ENCODE results near the gene WDR37.
"Not testable (repeated sequence)": the region's sequence is repeated elsewhere in the genome, so short reads cannot be mapped to it uniquely, and the experiment has no call there.

The WDR37 gene

DNA sequence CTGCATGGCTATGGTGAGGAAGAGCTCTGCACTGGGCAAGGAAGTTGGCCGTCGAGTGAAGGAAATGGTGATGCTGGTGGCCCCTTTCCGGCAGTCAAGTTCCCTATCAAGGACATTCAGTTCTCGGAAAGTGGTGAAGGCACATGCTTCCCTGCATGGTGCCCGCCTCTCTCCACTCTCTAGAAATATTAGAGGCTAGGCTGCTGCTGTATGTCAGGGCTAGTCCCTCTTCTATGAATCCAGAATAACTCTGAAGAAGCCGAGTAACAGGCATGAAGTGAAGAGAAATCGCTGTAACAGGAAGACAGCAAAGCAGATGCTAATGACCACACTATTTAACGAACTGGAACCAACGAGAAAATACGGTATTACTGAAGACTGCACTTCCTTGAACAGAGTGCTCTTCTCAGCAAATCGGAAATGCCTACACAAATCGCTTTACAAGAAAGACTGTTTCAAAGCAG is 12.6 kb upstream of the WDR37 start:
- peak; percentile 75 for DNase-seq

DNA sequence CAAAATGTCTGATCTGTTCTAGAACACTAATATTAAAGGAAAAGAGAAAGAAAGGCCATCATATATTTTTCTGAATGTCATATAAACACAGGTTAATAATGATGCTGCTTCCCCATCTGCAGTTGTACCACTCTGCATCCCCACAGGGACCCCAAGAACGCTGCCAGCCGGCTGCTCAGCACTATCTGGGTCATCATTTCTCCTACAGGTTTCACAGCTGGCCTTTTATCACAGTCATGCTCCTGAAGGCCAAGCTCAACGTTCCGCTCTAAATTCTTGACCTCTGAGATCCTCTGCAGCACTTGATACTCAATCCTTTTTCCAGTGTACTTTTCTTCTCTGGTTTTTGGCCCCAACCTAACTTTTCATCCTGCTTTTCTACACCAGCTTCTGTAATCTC is 12.0 kb upstream of the WDR37 start:
- DNase-seq: no peak

- DNase-seq: no peak
Measured at GRCh38 chr10:1044964-1045363, 11.2 kb upstream of the WDR37 start.

- no peak for DNase-seq
Measured at GRCh38 chr10:1045415-1045814, 10.8 kb upstream of the WDR37 start.

DNA sequence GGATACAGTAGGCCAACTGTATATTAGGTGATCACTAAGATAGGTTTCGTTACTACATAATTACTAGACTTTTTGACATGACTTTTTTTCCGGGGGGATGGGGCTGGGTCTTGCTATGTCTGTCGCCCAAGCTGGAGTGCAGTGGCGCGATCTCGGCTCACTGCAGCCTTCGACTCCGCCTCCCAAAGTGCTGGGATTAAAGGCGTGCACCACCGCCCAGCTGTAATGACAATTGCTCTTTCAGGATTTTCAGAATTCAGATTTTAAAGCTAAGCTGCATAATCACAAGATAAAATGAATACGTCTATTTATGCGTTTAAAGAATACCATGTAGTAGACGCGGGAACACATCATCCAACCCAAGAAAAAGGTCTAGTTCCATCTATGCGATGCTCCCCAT is 8.2 kb upstream of the WDR37 start:
- DNase-seq: peak; percentile 71

GRCh38 chr10:1048349-1048731 is 7.8 kb upstream of the WDR37 start:
- DNase-seq: no peak

DNA sequence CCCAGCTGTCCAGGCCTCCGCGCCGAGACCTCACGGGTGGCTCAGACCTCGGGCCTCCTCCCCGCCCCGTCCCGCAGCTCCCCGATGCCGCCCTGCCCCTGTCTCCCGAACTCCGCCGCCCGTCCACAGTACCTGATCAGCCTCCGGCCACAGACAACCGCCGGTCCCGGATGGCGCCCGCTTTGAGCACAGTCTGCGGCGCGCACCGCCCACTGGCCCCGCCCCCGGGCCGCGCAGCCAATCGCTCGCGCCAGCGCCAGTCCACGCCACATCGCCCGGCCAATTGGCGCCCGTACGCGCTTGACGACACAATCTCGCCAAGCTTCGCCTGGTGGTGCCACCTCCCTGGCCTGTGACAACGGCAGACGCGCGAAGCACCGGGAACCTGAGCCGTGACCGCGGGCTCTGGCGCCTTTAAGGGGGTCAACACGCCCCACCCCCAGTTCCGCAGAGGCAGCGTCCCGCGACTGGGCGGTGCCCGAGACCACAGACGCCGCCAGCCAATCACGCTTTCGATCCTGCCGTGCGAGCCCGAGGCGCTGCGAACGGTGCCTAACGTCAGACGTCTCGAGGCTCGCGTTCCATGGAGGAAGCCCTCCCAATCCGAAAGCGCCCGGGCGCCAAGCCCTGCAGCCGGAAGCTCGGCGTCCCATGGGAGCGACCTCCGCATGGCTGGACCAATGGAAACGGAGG is 7.3 kb upstream of the WDR37 start, which contains the start of gene IDI1:
IDI1 (minus strand) TSS at position 388 of the 693 bp plus-strand sequence; CDS start at position 272, 116 bp downstream.
- DNase-seq: peak; percentile 99

DNA sequence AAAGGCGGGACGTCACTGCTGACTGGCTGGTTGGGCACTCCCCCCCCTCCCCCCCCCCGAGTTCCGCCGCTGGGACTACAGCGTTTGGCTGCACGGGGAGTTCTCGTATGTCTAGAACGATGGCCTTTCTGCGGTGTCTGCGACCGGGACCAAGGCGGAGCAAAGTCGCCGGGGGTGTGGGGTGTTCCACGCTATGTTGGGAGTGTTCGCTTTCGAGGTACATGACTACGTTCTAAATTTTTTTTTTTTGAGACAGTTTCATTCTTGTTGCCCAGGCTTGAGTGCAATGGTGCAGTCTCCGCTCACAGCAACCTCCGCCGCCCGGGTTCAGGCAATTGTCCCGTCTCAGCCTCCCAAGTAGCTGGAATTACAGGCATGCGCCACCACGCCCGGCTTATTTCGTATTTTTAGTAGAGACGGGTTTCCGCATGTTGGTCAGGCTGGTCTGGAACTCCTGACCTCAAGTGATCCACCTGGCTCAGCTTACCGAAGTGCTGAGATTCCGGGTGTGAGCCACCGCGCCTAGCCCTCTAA is 6.7 kb upstream of the WDR37 start:
- no peak for DNase-seq

DNA sequence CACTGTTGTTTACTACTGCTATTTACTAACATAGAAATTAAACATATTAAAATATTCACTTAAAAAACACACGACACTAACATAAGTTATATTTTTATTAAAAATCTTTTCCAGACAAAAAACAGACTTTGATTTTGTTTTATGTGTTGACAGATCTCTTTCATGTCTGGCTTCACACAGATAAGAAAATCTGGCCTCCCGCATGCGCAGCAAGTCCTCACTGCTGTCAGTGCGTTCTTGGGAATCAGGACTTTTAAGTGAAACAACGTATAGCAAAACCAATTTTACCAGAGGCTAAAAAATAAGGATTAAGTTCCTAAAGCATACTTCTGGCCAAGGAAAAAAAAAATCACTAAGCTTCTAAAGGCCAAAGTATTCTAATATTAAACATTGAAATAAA is 6.0 kb upstream of the WDR37 start:
- DNase-seq: peak; percentile 78

- DNase-seq: no peak
Measured at GRCh38 chr10:1050554-1050953, 5.6 kb upstream of the WDR37 start.

- no peak for DNase-seq
Measured at GRCh38 chr10:1054684-1055083, 1.5 kb upstream of the WDR37 start.

DNA sequence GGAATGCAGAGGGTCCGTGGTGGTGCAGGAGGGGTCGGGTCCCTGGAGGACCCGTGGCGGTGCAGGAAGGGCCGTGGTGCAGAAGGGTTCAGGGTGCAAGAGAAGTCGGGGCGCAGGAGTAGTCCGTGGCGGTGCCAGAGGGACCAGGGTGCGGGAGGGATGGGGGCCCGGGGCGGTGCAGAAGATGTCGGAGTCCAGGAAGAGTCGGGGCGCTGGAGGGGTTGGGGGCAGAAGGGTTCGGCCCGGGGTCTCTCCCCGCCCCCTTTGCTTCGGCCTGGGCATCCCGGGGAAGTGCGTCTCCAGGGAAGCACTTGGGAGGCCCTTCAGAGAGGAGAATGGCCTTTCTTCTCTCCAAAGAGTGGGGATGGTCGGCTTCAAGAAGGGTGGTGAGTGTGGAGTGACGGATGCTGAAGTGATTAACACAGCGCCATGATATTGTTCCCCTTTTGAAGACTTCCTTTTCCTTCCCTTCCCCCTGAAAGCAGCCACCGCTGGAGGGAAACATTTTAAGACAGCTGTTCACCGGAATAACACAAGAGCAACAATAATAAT is 997 bp downstream of the WDR37 start:
- DNase-seq: peak; percentile 82

DNA sequence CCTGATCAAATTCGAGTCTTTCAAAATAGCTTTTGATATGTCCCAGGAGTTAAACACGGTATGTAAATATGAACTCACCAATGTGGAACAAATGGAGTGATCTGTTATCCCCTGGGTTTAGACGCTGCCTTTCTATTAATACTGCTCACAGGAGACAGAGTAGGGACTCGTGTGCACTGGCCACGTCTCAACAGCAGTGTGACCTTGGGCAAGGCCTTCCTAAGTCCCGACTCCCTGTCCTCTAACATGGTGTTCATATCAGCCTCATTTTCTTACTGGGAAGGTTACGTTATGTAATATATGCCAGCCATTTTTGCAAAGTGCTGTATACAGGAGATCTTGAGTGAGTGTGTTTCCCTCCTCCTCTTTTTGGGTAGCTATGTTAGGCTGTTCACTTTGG is 1.8 kb downstream of the WDR37 start:
- DNase-seq: no peak

DNA sequence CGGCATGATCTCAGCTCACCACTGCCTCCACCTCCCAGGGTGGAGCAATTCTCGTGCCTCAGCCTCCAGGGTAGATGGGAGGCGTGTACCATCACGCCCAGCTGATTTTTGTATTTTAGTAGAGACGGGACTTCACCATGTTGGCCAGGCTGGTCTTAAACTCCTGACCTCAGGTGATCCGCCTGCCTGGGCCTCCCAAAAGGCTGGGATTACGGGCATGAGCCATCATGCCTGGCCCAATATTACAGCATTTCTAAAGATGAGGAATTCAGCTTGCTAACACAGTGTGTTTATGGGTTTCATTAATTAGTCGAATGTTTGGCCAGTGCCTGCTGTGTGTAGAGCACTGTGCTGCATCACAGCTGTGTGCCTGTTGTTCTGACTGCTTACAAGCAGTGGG is 3.7 kb downstream of the WDR37 start:
- DNase-seq: no peak

DNA sequence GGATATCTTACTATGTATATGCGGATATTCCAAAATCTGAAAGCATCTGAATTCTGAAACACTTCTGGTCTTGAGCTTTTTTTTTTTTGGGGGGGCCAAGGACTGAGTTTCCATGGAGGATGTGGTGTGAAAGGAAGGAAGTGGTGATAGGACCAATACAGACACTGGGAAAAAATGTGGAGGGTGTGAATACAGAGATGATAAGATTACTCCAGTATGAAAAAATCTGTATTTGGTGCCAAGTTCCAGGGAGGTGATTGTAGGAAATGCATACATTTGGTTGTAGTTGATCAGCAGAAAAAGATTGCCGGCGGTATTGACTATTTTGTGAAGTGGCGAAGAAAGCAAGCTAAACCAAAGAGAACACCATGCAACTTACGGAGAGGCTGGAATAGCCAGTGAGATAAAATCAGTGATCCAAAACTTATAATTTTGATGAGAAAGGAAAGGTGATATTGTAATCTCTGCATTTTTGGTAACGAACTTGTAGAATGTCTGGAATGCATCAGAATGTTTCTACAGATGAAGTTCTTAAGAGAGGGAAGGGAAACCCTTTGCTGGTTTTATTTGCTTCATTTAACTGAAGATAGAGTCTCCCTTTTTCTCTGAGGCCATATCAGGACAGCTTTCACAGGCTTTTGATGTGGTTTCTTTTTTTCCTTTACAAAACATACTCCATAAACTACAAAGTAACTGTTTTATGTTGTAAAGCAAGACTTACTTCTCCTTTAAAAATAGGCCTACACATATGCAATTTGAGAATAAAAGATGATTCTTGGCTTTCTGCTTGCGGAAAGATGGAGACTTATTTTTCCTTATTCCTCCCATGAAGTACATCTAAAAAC is 6.0 kb downstream of the WDR37 start:
- no peak for DNase-seq

DNA sequence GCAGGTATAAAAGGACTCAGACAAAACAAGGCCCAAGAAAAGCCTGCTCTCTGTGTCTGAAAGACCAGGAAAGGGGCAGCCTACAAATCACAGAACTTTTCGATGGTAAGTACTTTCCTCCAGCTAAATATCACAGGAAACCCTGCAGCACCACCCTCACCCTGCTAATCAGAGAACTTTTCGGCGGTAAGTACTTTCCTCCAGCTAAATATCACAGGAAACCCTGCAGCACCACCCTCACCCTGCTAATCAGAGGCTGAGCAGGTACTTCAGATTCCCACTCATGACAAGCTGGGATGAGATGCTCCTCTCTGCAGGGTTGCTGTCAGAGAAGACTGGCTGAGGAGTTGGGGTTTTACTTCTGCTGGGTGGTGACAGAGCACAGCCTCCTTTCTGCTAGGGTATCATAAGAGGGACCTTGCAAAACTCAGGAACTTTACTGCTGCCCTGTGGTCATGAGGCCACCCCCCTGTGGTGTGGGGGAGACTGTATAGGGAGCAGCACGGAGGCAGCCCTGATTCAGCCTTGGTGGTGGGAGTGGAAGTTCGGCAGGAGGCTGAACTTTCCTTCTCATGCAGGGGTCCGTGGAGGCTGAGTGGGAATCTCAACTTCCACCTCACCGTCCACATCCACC is 7.2 kb downstream of the WDR37 start:
- no peak for DNase-seq

GRCh38 chr10:1064964-1065247 is 8.7 kb downstream of the WDR37 start:
- DNase-seq: no peak

DNA sequence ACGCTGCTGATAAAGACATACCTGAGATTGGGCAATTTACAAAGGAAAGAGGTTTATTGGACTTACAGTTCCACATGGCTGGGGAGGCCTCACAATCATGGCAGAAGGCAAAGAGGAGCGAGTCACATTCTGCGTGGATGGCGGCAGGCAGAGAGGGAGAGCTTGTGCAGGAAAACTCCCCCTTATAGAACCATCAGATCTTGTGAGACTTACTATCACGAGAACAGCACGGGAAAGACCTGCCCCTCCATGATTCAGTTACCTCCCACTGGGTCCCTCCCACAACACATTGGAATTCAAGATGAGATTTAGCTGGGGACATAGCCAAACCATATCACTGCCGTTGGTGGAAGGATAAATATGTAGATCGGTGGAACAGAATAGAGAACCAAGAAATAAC is 10.5 kb downstream of the WDR37 start:
- not testable (repeated sequence) for DNase-seq

DNA sequence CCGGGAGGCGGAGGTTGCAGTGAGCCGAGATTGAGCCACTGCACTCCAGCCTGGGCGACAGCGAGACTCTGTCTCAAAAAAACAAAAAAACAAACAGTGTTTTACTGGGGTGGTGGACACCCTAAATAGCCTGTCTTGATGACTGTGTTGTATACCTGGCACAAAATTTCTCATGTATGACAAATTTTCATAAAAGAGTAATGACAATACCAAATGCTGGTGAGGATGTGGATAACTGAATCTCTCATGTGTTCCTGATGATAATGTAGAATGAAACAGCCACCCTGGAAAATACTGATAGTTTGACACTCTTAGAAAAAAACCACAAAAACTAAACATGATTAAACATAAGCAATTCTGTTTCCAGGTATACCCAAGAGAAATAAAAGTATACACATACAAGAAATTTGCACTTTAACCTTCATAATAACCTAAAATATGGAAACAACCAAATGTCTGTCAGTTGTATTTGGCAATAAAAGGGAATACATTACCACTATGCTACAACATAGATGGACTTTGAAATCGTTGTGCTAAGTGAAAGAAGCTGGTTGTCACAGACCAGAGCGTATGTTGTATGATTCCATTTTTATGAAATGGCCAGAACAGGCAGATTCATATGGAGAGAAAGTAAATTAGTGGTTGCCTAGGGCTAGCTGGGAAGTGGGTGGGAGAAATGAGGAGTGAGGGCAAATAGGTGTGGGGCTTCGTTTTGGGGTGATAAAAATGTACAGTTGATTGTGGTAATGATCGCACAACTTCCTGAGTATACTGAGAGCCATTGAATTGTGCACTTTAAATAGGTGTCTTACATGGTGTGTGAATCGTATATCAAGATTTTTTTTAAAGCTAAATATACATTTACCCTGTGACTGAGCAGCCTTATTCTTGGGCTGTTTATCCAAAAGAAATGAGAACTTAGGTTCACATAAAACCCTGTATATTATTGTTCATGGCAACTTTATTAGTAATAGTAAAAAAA is 12.5 kb downstream of the WDR37 start:
- DNase-seq: peak; percentile 46

- peak; percentile 37 for DNase-seq
Measured at GRCh38 chr10:1070919-1071318, 14.7 kb downstream of the WDR37 start.

DNA sequence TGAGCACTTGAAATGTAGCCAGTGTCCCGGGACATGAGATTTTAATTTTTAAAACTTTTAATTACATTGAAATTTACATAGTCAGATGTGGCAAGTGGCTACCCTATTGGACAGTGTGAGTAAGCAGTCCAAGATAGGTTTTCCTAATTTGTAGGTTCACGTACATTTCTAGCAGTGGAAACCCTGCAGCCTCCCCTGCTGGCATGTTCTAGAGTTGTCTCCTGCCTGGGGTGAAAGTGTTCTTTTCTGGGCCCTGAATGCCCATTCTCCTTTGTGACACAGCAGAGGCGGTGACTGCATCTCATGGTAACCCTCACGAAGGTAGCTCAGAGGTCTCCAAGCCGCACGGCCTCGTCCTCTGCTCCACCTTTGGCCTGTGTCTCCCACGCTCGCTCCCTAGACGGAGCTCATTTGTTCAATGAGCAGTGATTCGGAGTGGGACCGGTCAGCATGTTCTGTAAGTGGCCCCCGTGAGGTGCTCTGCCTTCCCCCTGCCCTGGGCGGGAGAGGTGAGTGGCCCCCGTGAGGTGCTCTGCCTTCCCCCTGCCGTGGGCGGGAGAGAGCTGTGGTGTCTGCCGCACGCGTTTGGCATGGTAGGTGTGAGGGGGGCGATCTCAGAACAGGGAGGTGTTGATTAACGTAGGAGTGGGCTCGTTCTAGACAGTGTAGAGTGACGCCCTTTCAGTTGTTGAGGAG is 18.0 kb downstream of the WDR37 start:
- peak; percentile 41 for DNase-seq

Measured in hematopoietic multipotent progenitor cell treated with erythropoietin and hydrocortisone succinate and interleukin-3 and kit ligand, for 4 days (in vitro differentiated cells).